Measurements from ENCODE around the gene RAD21L1.

The RAD21L1 gene

GRCh38 chr20:1280195-1281102 lies 54.6 kb downstream of the RAD21L1 start:
- ATAC-seq (replicated peaks) (no peak), DNase-seq (no peak)
- H3K9me3 Mint-ChIP-seq, result no peaks in the 10 kb centered on the region
- H3K36me3 Mint-ChIP-seq, result no peaks in the 10 kb centered on the region
- H3K4me1 Mint-ChIP-seq, result no peaks in the 10 kb centered on the region
- no peak overlapping the region for H3K4me3 Mint-ChIP-seq
- H3K27ac Mint-ChIP-seq, result no peak overlapping the region
- H3K27me3 Mint-ChIP-seq, result peaks cover 8 to 15% of the 10 kb centered on the region in 2 donors

- Mint-ChIP-seq H3K27ac (no peak overlapping the region), H3K9me3 (no peaks in the 10 kb centered on the region), H3K4me3 (no peak overlapping the region), H3K27me3 (peaks cover 11 to 15% of the 10 kb centered on the region in 2 donors), H3K36me3 (no peaks in the 10 kb centered on the region), H3K4me1 (no peaks in the 10 kb centered on the region)
- DNase-seq (no peak), ATAC-seq (replicated peaks) (no peak)
Observed at GRCh38 chr20:1281279-1282057, 55.6 kb downstream of the RAD21L1 start.

DNA sequence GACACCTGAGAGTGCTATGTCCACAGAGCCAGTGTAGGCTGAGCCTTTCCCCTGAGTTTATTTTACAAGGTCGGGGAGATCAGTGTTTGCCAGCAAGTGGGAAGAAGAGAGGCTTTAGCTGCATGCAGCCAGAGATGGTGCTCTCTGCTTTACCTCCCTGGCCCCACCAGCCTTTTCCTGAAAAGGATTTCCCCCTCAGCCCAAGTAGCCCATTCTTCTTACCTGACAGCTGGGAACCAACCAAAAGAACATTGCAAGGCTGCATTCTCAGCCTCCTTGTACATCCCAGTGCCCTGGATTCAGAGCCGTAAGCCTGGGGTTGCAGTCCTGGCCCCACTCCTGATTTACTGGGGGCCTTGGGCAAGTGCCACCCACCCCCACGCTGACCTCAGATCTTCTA lies 57.1 kb downstream of the RAD21L1 start:
- Mint-ChIP-seq H3K27ac (no peak overlapping the region), H3K27me3 (peaks cover 11 to 15% of the 10 kb centered on the region in 2 donors), H3K4me3 (no peak overlapping the region), H3K4me1 (no peaks in the 10 kb centered on the region), H3K36me3 (no peaks in the 10 kb centered on the region), H3K9me3 (no peaks in the 10 kb centered on the region)
- ATAC-seq (replicated peaks) (no peak), DNase-seq (no peak)

GRCh38 chr20:1283522-1284510 lies 58.0 kb downstream of the RAD21L1 start:
- no peaks in the 10 kb centered on the region for H3K9me3 Mint-ChIP-seq
- H3K27ac Mint-ChIP-seq, result no peak overlapping the region

GRCh38 chr20:1286267-1287024 lies 60.6 kb downstream of the RAD21L1 start:
- no peaks in the 10 kb centered on the region for H3K9me3 Mint-ChIP-seq
- no peaks in the 10 kb centered on the region for H3K4me1 Mint-ChIP-seq
- no peak overlapping the region for H3K4me3 Mint-ChIP-seq
- H3K27me3 Mint-ChIP-seq, result peaks cover 10 to 15% of the 10 kb centered on the region in 2 donors
- no peak for ATAC-seq (replicated peaks)
- no peak for DNase-seq
- no peaks in the 10 kb centered on the region for H3K36me3 Mint-ChIP-seq
- H3K27ac Mint-ChIP-seq, result no peak overlapping the region

More at GRCh38 chr20:1283522-1284510, 58.0 kb downstream of the RAD21L1 start:
- ATAC-seq (replicated peaks) (no peak), DNase-seq (no peak)
- peaks cover 11 to 15% of the 10 kb centered on the region in 2 donors for H3K27me3 Mint-ChIP-seq
- H3K4me1 Mint-ChIP-seq, result no peaks in the 10 kb centered on the region
- no peak overlapping the region for H3K4me3 Mint-ChIP-seq
- no peaks in the 10 kb centered on the region for H3K36me3 Mint-ChIP-seq

- Mint-ChIP-seq H3K9me3 (no peaks in the 10 kb centered on the region), H3K4me1 (no peaks in the 10 kb centered on the region), H3K36me3 (no peaks in the 10 kb centered on the region), H3K27me3 (peaks cover 8 to 15% of the 10 kb centered on the region in 2 donors), H3K27ac (no peak overlapping the region), H3K4me3 (no peak overlapping the region)
- no peak for DNase-seq
- no peak for ATAC-seq (replicated peaks)
Observed at GRCh38 chr20:1287306-1287705, 61.5 kb downstream of the RAD21L1 start.

- no peak overlapping the region for H3K4me3 Mint-ChIP-seq
- ATAC-seq (replicated peaks) (no peak), DNase-seq (no peak)
- H3K36me3 Mint-ChIP-seq, result no peaks in the 10 kb centered on the region
- no peaks in the 10 kb centered on the region for H3K4me1 Mint-ChIP-seq
- no peak overlapping the region for H3K27ac Mint-ChIP-seq
- H3K27me3 Mint-ChIP-seq, result peaks cover 8 to 15% of the 10 kb centered on the region in 2 donors
- no peaks in the 10 kb centered on the region for H3K9me3 Mint-ChIP-seq
Observed at GRCh38 chr20:1287787-1288569, 62.1 kb downstream of the RAD21L1 start.

GRCh38 chr20:1291191-1291741 lies 65.4 kb downstream of the RAD21L1 start:
- Mint-ChIP-seq H3K27me3 (peaks cover 0 to under 1% of the 10 kb centered on the region in 2 donors), H3K36me3 (no peaks in the 10 kb centered on the region), H3K27ac (no peak overlapping the region), H3K4me1 (no peaks in the 10 kb centered on the region), H3K9me3 (no peaks in the 10 kb centered on the region), H3K4me3 (no peak overlapping the region)
- ATAC-seq (replicated peaks) (no peak), DNase-seq (no peak)

- H3K27ac Mint-ChIP-seq, result no peak overlapping the region
- no peaks in the 10 kb centered on the region for H3K4me1 Mint-ChIP-seq
- ATAC-seq (replicated peaks), result no peak
- H3K27me3 Mint-ChIP-seq, result no peaks in the 10 kb centered on the region
- no peaks in the 10 kb centered on the region for H3K9me3 Mint-ChIP-seq
- H3K4me3 Mint-ChIP-seq, result no peak overlapping the region
- DNase-seq, result no peak
- no peaks in the 10 kb centered on the region for H3K36me3 Mint-ChIP-seq
Observed at GRCh38 chr20:1292620-1293019, 66.8 kb downstream of the RAD21L1 start.

GRCh38 chr20:1293641-1294379 lies 68.0 kb downstream of the RAD21L1 start:
- Mint-ChIP-seq H3K4me1 (no peaks in the 10 kb centered on the region), H3K27ac (no peak overlapping the region), H3K36me3 (no peaks in the 10 kb centered on the region), H3K9me3 (no peaks in the 10 kb centered on the region), H3K4me3 (no peak overlapping the region), H3K27me3 (no peaks in the 10 kb centered on the region)
- DNase-seq (no peak), ATAC-seq (replicated peaks) (no peak)

- Mint-ChIP-seq H3K27me3 (no peaks in the 10 kb centered on the region), H3K27ac (no peak overlapping the region), H3K4me3 (no peak overlapping the region), H3K4me1 (no peaks in the 10 kb centered on the region), H3K36me3 (no peaks in the 10 kb centered on the region), H3K9me3 (no peaks in the 10 kb centered on the region)
- ATAC-seq (replicated peaks) (no peak), DNase-seq (no peak)
Observed at GRCh38 chr20:1294497-1294896, 68.7 kb downstream of the RAD21L1 start.

DNA sequence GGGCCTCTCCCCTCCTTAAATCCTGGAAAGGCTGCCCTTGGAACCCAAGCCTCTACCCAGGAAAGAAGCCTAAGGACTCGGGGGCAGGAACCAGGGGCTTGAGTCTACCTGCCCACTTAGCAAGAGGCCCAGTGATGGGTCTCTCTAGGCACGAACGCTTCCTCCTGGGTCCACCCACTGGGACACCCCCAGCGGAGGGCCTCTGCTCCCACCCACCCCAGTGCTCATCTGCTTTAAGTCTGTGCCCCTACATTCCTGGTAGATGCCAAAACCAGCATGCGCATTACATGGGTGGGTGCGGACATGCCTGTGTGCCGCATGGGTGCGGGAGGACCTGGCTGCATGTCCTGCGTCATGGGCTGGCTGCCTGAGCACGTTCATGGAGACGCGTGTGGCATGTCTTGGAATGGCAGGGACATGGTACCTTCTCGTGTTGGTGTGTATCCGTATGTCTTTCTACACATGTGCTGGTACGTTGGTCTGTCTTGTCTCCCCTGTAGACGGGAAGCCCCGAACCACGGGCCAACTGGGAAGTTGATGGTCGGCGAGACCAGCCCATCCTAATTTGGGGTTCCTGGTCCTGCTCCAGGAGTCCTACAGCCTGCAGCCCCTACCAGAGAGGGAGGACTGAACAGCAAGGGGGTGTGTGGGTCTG lies 69.6 kb downstream of the RAD21L1 start:
- no peak for DNase-seq
- Mint-ChIP-seq H3K9me3 (no peaks in the 10 kb centered on the region), H3K4me3 (no peak overlapping the region), H3K27ac (no peak overlapping the region), H3K27me3 (no peaks in the 10 kb centered on the region), H3K36me3 (no peaks in the 10 kb centered on the region), H3K4me1 (no peaks in the 10 kb centered on the region)
- ATAC-seq (replicated peaks), result no peak

All from stimulated activated naive B cell treated with anti-CD40 and anti-IgM and Interleukin-4, amounts not matched to agents 10 μg/mL and 1 μg/mL and 100 μg/mL, for 72 hours (primary cell).